HK-2 (cell line): Measurements from ENCODE around the gene MOB3B.
"Not testable (repeated sequence)": the region's sequence is repeated elsewhere in the genome, so short reads cannot be mapped to it uniquely, and the experiment has no call there.

Experiments used
- DNase-seq: peaks from one replicate; pipeline ENCODE4 v3.0.0-alpha.2; 2018; ENCODE audit not compliant: unreplicated experiment

MOB3B gene

DNA sequence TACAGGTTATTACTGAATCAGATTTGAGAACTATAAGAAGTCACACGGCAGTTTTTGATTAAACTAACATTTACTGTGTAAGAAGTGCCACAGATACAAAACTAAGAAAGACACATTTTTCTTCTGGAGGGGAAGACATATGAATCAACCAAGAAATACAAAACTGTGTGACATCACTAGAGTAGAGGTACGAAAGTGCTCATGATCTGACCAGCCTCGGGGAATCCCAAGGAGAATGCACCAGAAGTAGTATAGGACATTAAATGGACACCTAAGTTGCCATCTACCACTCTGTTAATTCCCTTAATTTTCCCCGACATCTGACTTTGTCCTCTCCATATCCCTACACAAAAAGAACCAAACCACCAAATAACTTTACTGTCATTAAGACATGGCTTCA lies 10.8 kb downstream of the MOB3B start:
- no peak for DNase-seq

DNA sequence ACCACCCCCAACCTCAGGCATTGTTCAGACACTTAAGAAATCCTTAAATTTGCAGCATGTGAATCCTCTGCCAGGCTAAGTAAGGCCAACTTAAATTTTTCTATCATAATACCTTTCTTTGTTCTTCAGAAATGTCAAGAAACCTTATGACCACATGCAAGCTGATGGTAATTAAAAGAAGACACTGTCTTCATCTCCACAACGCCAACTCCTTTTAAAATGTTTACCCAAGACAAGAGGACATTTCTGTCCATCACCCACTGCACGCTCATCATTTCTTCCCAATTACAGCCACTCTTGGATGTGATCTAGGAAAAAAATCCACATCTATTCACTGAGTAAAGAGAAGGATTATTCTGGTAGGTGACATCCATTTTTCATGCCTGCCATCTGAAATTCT lies 11.6 kb downstream of the MOB3B start:
- no peak for DNase-seq

DNA sequence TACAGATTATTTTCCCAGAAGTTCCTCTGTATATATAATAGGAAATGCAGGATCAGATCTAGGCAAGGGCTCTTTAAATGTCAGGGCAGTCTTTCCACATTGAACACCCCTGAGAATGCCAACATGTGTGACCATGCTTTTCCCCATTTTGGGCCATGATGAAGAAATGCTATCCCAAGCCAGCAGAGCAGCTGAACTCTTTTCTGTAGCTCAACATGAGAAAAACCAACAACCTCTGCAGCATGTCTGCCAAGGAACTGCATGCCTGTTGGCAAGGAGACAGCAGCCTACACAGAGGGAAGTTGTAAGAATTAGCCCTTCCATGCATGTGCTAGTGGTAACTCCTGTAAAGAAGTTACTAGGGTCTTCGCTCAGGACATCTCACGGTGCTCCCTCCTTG lies 15.1 kb downstream of the MOB3B start:
- no peak for DNase-seq

DNA sequence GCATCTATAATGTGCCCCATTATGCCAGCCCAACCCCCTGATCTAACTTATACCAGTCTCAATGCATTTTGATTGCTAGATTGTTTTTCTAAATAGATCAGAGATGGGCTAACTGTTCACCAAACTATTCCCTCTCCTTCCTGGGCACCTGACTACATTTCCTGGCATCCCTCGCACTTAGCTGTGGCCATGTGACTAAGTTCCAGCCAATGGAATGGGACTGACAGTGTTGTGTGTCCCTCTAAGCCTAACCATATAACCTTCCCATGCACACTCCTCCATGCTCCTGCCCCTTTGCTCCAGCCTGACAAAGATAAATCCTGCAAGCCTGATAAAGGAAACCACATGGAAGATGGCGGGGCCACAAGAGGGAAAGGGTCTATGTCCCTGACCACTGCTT lies 17.8 kb downstream of the MOB3B start:
- no peak for DNase-seq

DNA sequence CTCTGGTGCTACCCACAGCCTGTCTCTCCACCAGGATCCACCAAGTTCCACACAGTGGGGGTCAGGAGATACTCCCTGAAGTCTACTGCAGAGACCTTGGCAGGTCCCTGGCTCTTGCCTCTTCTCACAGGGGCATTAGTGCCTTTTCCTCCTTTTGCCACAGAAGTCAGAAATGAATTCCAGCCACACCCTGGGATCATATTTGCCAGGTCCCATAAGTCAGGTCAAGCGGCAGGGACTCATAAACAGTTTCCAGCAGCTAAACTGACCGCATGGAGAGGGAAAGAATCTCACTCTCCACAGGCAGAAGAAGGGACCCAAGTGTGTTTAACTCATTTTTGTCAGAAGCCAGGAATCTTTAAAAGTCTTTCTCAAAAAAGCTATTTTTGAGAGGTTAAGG lies 18.8 kb downstream of the MOB3B start:
- DNase-seq: no peak

DNA sequence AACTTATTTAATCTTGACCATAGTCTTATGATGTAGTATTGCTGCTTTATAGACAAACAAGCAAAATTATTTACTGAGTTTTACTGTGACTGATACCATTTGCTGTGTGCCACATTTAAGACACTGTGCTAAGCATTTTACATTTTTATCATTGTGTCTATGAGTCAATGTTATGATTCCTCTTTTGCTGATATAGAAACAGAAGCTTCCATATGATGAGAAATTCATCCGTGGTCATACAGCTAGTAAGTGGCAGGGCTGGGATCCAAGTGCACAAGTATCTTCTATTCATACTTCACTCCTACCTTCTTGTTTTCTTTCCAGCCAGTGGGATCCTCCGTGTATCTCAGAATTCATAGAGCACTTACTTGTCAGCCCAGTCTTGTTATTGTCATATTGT lies 22.6 kb downstream of the MOB3B start:
- DNase-seq: no peak

GRCh38 chr9:27505744-27506161 lies 23.9 kb downstream of the MOB3B start:
- no peak for DNase-seq

DNA sequence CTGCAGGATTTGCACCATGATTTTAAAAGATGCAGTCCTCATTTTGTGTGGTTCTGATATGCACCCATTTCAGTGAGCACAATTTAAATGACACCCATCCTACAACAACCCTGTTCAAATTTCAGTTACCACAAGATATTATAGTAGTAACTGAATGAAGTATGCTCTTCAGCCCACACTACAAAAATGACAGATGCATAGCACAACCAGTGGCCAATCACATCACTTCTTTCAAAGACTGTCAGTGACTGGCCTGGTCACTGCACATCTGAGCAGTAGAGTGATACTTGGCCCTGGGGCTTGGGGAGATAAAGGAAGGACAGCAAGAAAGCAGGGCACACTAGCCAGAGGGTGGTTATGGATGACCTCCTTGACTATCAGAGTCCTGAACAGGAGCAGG lies 25.4 kb downstream of the MOB3B start:
- no peak for DNase-seq

- DNase-seq: no peak
Observed at GRCh38 chr9:27503623-27504022, 26.0 kb downstream of the MOB3B start.

DNA sequence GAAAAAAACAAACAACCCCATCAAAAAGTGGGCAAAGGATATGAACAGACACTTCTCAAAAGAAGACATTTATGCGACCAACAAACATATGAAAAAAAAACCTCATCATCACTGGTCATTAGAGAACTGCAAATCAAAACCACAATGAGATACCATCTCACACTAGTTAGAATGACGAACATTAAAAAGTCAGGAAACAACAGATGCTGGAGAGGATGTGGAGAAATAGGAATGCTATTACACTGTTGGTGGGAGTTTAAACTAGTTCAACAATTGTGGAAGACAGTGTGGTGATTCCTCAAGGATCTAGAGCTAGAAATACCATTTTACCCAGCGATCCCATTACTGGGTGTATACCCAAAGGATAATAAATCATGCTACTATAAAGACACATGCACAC lies 28.7 kb downstream of the MOB3B start:
- not testable (repeated sequence) for DNase-seq

- no peak for DNase-seq
Observed at GRCh38 chr9:27499451-27499850, 30.2 kb downstream of the MOB3B start.

DNA sequence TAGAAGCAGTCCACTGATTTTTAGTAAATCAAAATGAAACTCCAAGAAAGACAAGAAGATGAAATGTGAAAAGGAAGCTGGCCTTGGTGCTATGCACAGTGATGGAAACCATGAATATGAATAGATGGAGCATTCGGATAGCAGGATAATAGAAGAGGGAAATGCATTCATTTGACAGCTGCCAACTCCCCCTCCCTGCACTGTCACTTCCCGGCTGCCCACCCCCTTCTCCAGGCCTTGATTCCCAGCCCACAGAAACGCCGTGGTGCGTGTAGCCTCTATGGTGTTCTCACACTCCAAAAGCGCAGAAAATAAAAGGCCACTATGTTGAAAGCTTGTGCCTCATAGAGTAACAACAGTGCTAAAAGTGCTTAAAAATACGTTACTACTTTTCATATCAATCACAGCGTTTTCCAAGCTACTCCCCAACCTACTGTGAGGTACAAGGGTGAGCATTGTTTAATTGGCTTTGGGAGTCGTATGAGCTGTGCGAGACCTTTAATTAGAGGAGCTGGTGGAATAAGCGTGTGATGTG lies 31.7 kb downstream of the MOB3B start:
- DNase-seq: no peak

GRCh38 chr9:27496135-27496504 lies 33.5 kb downstream of the MOB3B start:
- DNase-seq: no peak

DNA sequence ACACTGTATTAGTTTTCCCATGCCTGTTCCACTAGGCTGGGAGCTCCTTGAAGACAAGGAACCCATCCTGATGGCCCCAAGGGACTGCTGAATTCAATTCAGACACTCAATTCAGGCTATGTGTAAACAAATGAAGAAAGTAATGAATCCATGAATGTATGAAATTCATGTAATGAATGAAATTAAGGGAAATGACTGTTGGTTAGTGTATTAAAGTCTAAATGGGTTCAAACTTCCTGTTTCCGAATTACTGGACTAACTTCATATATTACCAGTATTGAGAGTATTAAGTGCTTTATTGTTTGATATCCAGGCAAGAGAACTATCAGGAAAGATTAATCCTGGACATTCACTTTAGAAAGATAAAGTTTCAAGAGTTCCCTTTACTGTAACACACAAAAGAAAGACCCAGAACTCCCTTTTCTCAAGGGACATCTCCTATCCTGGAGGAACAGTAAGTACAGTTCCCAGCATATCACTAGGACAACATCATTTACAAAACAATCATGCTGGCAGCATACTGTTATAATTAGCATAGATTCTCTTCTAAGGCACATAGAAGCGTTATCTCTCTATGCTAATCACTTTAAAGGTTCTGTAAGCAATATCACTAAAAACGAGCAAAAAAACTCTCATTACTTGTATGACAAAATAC lies 34.0 kb downstream of the MOB3B start:
- DNase-seq: no peak

GRCh38 chr9:27491154-27491553 lies 38.5 kb downstream of the MOB3B start:
- no peak for DNase-seq

DNA sequence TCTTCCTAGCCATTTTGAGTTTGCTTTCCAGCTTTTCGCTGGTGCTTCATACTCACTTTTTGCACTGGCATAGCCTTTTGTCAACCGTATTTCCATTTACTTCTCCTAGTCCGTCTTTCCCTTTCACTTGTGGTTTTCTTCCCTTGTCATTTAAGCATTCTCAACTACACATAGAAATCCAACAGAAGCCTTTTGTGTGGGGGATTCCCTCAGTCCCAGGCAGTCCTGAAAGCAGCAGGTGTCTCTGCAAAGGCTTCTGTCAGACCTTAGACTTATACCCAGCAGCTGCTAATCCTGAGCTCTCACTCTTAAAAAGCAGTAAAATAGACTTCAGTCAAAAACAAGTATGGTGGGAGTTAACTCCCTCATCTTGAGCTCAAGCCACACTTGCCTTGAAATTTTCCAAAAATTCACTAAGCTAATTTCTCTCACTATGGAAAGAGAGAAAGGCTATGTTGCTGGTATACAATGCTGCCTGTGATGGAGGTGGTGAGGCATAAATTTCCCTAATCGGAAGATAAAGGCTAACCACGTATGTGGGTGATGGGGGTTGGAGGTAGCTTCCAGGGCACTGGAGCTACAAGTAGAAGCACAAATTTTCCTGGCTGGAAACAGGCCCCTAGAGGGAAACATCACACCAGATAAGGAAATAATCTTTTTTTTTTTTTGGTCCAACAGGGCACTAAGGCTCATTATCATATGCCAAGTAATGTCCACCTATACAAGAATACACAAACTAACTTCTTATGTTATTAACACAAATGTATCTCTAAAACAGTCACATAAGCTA lies 40.3 kb downstream of the MOB3B start:
- no peak for DNase-seq

DNA sequence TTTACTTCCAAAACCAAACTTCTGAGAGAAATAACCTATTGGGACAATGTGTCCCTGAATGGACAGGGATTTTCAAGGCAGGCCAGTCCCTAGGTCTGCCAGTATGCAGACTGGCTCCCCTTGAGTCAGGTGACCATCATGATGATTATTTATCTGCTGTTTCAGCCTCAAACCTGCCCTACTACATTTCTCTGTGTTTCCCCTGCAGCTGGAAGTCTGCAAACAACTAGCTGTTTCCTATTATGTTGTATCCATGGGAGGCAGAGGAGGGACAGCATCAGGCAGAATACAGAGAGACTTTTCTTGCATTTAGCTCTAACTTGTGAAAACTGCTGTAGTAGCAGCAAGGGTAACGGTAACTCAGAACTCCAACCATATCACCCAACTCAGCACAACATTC lies 41.7 kb downstream of the MOB3B start:
- no peak for DNase-seq

GRCh38 chr9:27487128-27487640 lies 42.4 kb downstream of the MOB3B start:
- DNase-seq: no peak

GRCh38 chr9:27485158-27485557 lies 44.5 kb downstream of the MOB3B start:
- DNase-seq: no peak

DNA sequence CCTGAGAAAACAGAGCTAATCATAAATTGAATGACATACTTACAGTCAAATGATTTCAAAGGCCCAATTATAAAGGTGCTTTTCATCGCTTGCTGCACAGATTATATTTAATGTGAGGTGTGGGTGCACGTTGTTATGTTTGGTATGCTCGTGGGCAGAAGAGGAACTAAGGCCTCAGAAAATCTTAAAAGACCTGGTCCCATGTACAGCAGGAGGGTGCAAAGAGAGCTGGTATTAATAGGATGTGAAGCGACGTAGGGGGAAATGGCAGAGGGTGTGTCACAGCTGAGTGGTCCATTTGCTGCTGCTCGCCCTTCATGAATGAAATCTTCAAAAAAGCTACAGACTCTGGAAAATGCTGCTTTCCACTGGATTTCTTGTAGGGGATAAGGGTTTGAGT lies 46.0 kb downstream of the MOB3B start:
- no peak for DNase-seq

DNA sequence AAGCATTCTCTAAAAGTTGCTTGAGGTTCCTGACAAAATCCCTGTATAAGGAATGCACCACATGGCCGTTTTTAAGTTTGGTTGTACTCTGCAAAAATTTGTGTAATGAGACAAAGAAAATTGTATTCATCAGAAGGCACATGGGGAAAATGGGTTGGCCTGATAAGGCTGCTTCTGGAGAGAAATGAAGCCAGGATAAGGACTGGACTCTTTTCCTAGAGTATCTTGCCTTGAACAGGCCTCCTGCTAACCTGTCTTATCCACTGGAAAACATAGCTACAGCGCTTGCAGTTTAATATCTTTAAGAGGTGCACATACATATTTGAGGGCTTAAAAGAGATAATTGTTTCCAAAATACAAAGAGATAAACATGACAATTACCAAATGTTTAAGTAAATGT lies 46.9 kb downstream of the MOB3B start:
- DNase-seq: no peak

DNA sequence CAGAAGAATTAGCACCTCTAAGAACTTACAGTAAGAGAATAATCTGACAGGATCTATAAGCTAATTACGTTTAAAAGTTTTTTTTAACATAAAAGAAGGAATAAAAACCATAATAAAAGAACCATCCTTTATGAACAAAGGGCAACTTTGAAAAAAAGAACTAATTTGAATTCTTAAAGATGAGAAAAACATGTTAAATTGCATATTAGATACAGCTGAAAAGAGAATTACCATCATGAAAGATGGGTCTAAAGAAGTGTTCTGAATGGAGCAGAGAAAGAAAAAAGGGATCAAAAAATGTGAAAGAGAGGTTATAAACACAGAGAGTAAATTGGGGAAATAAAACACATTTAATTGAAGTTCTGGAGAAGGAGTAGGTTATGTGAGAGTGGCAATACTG lies 51.3 kb downstream of the MOB3B start:
- no peak for DNase-seq

- DNase-seq: no peak
Observed at GRCh38 chr9:27476870-27477515, 52.6 kb downstream of the MOB3B start.
